RKO (cell line): Measurements from ENCODE around the gene PLD6.
"Not testable (repeated sequence)": the region's sequence is repeated elsewhere in the genome, so short reads cannot be mapped to it uniquely, and the experiment has no call there.

Experiments
- DNase-seq: peaks from one replicate; pipeline ENCODE4 v3.0.0-alpha.2; 2016; ENCODE audit warnings: low spot score

The PLD6 gene

GRCh38 chr17:17173921-17174320, 32.2 kb downstream of the PLD6 start:
- DNase-seq = no peak

DNA sequence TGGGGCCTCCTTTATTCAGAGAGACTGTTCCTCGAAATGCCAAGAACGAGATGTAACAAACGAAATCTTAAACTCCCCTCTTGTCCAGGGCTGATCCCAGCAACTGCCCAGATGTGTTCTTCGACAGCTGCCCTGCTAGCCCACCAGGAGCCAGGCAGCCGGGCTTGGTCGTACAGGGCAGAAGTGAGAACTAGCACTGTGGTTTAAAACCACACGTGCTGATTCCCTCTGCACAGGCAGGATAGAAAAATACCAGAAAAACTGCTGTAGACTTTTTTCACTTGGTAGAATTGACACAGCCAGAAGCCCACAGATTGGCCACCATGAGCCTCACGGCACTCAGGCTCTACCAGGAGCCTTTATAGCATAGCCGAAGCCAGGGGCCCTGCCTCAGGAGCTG, 33.1 kb downstream of the PLD6 start:
- DNase-seq = no peak

DNA sequence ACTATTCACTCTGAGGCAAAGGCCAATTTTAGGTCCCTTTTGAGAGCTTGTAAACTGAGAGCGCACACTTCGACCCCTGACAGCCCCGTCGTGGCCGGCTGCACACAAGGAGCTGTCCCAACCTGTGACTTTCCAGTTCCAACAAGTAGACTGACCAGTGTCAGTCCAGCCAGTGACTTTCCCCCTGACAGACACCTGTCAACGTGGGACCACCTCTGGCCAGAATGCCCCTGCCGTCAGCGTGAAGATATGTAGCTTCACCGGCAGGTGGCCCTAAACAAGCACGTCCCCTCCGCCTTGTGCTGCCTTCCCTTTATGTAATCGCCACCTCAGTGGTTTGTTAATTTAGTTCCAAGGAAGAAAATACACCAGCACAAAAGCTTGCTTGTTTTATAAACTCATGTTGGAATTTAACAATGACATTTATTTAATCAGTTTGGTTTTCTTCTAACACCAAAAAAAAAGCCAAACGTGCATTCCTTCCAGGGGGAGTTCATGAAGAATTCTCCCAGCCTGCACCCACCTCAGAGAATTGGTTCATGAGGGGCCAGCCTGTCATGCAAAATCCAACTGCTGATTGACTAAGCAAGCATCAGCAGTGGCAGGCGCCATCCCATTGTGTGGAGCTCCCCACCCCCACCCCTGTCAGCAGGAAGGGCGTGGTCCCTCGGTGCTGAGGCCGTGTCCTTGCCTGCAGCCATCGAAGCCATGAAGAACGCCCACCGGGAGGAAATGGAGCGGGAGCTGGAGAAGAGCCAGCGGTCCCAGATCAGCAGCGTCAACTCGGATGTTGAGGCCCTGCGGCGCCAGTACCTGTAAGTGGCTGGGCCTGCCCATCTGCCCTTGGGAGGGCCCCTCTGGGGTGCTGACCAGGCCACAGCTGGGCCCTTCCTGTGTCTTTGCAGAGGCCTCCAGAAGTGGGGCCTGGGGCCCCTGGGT, 33.9 kb downstream of the PLD6 start:
- no peak for DNase-seq

GRCh38 chr17:17171186-17171585, 34.9 kb downstream of the PLD6 start:
- DNase-seq = no peak

GRCh38 chr17:17170346-17170985, 35.7 kb downstream of the PLD6 start:
- no peak for DNase-seq

DNA sequence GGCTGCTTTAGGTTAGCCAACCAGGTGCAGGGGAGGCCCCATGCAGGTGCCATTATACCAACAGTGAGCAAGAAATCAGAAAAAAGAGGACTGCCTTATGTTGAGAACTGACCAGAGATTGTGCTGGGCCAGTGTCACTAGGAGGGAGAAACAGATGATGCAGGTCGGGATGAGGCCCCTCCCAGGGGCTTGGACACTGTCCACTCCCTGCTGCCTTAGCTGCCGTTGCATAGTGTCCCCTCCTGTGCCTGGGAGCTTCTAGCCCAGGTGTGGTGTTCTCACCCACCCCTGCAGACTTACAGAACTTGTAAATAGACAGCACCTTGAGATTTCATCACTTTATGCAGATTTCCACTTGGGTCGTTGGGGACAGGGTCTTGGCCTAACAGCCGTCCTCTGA, 36.7 kb downstream of the PLD6 start:
- DNase-seq = no peak

DNA sequence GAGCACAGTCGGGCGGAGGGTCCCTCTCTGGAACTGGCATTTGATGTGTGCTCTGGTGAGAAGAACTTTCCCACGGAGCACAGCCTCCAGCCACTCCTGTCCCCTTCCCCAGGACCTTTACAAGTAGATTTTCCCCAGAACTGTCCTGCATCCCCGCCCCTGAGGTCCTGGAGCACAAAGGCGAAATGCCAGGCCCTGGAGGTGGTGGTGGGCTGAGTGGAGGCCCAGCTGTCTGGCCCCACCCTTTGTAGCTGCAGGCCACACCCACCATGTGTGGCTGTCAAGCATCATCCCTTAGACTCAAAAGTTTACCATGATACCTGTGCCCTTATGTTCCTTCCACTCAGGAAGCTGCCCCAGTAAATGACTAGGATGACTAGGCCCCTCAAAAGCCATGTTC, 37.7 kb downstream of the PLD6 start:
- DNase-seq = no peak

DNA sequence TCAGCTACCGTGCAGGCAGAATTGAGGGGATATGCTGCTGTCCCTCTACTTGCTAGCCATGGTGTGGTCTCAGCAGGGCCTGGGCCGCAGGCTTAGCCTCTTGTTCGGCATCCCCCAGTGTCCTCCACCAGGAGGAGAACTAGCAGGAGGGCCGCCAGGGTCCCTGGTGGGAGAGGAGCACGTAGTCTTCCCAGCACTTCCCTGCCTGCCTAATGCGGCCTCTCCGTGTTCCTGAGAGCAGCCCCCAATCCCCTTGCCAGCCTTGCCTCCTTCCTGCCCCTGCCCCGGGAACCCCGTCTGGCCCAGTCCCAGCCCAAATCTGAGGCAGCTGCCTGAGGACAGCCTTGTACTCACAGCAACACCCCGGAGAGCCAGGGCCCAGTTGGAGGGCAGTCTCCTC, 38.1 kb downstream of the PLD6 start:
- no peak for DNase-seq

DNA sequence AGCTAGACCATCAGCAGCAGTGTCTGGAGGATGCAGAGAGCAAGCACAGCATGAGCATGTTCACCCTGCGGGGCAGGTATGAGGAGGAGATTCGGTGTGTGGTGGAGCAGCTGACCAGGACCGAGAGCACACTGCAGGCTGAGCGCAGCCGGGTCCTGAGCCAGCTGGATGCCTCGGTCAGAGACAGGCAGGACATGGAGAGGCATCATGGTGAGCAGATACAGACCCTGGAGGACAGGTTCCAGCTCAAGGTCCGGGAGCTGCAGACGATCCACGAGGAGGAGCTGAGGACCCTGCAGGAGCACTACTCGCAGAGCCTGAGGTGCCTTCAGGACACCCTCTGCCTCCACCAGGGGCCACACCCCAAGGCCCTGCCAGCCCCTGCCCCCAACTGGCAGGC, 38.8 kb downstream of the PLD6 start:
- no peak for DNase-seq

GRCh38 chr17:17166446-17166845, 39.7 kb downstream of the PLD6 start:
- DNase-seq = no peak

DNA sequence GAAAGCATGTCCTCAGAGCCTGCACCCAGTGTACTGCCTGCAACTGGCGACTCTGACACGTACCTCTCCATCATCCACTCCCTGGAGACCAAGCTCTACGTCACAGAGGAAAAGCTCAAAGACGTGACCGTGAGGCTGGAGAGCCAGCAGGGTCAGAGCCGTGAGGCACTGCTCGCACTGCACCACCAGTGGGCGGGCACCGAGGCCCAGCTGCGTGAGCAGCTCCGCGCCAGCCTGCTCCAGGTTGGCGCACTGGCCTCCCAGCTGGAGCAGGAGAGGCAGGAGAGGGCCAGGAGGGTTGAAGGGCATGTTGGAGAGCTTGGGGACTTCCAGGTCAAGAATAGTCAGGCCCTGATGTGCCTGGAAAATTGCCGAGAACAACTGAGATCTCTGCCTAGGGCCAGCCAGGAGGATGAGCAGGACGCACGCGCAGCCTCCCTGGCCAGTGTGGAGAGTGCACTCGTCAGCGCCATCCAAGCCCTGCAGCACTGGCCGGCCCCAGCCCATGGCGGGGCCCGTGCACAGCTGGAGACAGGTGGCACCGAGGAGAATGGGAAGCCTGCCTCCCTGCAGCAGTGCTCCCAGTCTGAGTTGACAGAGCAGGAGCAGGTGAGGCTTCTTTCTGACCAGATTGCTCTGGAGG, 40.3 kb downstream of the PLD6 start:
- DNase-seq = no peak

DNA sequence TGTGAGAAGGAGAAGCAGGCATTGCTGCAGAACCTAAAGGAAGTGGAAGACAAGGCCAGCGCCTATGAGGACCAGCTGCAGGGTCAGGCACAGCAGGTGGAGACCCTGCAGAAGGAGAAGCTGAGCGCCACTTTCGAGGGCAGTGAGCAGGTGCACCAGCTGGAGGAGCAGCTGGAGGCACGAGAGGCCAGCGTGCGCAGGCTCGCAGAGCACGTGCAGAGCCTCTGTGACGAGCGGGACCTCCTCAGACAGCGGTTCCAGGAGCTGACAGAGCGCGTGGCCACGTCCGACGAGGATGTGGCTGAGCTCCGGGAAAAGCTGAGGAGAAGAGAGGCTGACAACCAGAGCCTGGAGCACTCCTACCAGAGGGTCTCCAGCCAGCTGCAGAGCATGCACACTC, 41.5 kb downstream of the PLD6 start:
- DNase-seq = no peak

GRCh38 chr17:17164156-17164555, 42.0 kb downstream of the PLD6 start:
- no peak for DNase-seq

GRCh38 chr17:17161759-17162158, 44.4 kb downstream of the PLD6 start:
- no peak for DNase-seq

- DNase-seq = no peak
Observed at GRCh38 chr17:17161121-17161520, 45.0 kb downstream of the PLD6 start.

DNA sequence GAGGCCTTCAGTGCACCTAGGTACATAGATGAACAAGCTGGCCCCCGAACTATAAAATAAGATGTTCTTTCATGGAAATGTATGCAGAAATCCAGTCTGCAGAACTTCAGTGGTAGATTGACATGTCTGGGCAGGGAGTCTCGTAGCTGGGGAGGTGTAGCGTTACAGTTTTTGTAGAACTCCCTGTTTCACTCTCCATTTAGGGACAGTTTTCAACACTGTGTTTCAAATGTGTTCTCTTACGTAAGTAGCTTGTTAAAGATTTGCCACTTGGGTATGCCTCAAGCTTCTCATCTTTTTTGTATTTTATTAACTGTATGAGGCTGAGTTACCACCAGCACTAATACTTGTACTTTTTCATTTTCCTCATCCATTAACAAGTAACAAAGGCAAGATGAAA, 46.6 kb downstream of the PLD6 start:
- DNase-seq = no peak

DNA sequence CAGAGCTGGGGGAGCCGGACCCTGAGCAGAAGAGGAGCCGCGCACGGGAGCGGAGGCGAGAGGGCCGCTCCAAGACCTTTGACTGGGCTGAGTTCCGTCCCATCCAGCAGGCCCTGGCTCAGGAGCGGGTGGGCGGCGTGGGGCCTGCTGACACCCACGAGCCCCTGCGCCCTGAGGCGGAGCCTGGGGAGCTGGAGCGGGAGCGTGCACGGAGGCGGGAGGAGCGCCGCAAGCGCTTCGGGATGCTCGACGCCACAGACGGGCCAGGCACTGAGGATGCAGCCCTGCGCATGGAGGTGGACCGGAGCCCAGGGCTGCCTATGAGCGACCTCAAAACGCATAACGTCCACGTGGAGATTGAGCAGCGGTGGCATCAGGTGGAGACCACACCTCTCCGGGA, 47.6 kb downstream of the PLD6 start:
- not testable (repeated sequence) for DNase-seq

DNA sequence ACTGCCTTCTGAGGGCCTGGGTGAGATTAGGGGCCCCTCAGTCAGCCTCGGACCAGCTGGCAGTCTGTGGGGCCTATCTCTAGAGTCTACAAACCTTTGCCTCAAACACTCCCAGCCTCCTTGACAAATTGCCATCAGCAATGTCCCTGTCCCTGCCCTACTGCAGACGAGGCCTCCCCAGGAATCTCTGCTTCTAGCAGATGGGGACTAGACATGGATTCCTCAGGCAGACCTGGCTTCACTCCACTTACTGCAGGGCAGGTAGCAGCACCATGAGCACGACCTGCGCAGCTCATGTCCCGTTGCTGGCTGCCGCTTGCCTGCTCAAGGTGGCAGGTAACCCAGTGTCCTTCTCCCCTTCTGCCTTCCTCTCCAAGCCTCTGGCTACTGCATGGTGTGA, 49.1 kb downstream of the PLD6 start:
- no peak for DNase-seq

GRCh38 chr17:17156511-17156910, 49.6 kb downstream of the PLD6 start:
- DNase-seq = no peak

DNA sequence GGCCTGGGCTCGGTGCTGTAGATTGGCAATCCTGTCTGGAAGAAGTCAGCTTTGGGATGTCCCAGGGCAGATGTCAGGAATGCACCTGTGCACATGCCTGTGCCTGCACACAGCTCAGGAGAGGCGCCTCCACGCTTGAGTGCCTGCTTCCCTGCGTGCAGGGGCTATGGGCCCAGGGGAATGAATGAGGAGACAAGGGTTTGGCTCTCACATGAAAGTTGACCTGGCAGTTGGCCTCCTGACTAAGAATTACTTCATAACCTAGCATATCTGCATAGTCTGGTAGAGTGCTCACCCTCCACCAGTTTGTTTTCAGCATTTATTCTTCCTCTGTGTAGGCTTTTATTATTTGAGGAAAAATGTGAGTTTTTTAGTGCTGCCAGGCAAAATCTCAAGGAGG, 50.0 kb downstream of the PLD6 start:
- DNase-seq = no peak

DNA sequence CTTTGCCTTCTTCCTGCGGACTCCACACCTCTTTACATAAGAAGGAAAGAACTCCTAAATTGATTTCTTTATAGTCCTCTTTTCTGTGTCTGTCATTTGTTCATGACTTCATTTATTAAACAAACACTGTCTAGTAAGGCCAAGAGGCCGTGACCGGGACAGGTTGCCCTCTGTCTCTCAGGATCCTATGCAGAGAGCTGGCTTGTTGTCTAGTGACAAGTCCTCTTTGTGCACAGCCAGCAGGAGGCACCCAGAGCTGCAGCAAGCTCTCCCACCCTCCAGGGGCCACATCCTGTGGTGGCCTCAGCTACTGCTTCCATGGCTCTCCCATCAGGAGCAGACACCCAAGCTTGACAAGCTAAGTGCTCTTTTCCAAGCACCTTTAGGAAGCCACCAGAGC, 50.6 kb downstream of the PLD6 start:
- DNase-seq = no peak

DNA sequence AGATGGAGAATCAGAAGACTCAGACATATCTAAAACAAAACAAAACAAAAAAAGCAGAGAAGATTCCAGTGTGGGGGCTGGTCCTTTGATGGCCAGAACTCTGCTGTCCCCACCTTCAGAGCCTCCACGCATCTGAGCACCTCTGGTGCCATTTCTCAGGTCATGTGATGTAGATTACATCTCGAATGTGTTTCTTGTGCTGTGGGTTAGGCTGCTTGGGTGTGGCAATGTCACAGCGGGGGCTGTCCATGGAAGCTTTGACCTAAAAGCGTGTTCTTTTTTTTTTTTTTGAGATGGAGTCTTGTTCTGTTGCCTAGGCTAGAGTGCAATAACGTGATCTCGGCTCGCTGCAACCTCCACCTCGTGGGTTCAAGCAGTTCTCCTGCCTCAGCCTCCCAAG, 51.2 kb downstream of the PLD6 start:
- DNase-seq = no peak

GRCh38 chr17:17154556-17154955, 51.6 kb downstream of the PLD6 start:
- no peak for DNase-seq
